Tongue (tissue), 2 donors: ENCODE measurements around the gene RASSF8. TPM values are rescaled to one million over a fixed set of nuclear protein-coding genes. Genes with fewer than 3 reads are reported as not detected.

ENCODE experiments used
- DNase-seq: peaks from one replicate; pipeline ENCODE4 v3.0.0-alpha.2; 2015
- total RNA-seq: library from RNA; depleted of rRNA; stranded (reverse); fragments of >200 nt; gene quantifications from one replicate; pipeline ENCODE4 v1.2.3, GENCODE V29; 2014

RASSF8 gene
- total RNA-seq, 1 donor from 2014 or later: 51.0 TPM

DNA sequence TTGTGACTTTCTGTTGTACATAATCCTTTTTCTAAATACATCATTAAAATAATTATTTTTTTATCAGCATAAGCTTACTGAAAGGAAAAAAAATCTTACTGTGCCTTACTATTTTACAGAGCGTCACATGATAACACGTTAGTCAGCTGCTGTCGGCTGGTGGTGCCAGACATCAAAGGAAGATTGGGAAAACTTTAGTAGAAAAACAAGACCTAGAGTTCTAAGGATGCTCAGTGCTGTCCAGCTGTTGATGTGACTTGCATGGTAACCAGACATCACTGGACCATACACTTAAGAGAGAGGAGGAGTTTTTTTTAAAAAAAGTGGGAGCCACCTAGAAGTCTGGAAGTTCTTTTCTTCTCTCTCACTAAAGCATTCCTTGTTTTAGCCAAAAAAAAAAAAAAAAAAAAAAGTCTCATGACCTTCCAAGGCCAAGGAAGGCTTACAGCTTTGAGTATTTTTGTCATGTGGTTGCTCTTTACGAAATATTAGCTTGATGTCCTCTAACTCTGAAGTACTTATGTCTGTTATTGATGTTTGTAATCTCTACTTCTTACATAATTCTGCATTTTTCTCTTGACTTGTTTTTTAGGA is 4.5 kb downstream of the RASSF8 start:
- DNase-seq: no peak

DNA sequence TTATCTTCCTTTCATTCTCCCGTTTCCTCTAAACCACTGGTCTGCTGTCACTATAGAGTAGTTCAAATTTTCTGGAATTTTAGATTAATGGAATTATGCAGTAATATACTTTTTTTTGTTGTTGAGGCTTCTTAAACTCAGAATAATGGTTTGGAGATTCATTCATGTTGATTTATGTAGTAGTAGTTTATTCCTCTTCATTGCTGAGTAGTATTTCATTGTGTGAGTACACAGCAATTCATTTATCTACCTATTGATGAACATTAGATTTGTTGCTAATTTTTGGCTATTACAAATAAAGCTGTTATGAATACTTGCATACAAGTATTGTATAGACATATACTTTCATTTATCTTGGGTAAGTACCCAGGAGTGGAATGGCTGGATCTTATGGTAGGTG is 7.2 kb downstream of the RASSF8 start:
- DNase-seq: no peak

DNA sequence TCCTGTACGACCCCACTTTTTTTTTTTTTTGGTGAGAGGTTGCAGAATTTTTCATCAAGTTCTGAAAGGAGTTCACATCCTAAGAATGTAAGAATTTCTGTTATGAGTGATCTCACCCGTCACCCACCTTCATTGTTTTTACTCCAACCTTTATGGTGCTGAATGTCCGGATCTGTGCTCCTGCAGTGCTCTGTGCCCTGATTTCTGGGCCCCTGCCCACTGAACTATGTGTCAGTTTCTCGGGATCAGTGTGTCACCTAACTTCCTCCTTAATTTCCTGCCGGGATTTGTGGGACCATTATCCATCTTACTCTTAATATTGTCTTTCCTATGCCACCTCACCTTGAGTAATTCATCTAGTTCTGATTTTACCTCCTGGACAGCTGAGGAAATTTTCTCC is 11.6 kb downstream of the RASSF8 start:
- DNase-seq: no peak

DNA sequence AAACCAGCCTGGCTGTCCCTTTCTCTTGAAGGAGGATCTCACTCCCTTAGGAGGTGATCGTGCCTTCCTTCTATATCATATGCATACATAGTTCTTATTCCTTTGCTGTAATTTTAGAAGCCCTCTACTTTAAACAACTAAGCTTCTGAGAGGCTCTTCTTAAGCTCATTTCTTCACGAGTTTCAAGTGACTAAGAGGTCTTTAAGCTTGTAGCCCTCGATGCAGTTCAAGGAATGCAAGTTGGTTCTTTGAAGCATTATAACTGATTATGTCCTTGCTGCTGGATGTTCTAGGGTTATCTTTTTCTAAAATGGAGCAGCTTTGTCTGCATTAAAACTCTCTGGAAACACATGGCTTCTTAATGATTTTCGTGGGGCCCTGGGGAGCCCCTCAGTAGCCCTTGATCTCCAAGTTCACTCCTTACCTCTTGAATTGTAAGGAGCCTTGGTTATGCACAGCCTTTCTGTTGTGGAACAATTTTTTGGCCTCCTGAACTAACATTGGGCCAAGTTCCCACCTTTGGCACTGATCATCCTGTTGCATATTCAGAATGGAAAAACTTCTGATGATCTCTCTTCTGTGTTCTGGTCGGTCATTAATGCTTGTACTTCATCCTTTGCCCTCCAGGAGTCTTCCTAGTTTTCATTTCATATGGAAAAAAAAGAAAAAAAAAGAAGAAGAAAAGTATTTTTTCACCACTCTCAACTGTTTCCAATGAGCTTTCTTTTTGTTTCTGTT is 12.6 kb downstream of the RASSF8 start:
- DNase-seq: peak; percentile 28

DNA sequence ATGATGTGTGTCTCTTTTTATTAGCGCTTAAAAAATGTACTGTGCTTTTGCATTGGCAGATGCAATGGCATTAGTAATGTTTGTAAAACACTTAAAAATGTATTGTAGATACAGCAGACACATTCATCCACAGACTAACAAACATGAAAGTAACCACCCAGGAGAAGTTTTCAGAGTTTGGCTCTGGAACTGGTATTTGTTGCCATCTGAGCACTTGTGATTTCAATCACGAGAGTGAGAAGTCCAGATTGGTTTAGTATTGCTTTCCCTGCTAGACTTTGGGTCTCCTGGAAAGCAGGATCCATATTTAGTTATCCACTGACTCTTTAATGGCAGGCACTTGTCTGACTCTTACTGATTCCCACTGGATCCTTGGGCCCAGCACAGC is 13.2 kb downstream of the RASSF8 start:
- peak; percentile 28 for DNase-seq

DNA sequence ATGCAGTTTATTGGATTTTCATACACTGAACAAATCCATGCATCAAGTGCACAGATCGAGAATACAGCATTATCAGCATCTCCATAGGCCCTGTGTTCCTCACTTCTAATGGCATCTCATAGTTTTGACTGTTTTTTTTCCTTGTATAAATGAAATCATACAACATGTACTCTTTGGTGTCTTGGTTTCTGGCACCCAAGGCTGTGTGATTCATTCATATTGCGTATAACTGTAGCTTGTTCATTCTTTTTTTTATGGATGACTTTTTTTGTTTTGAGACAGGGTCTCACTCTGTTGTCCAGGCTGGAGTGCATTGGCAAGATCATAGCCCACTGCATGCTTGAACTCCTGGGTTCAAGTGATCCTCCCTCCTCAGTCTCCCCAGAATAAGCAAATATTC is 14.3 kb downstream of the RASSF8 start:
- no peak for DNase-seq

DNA sequence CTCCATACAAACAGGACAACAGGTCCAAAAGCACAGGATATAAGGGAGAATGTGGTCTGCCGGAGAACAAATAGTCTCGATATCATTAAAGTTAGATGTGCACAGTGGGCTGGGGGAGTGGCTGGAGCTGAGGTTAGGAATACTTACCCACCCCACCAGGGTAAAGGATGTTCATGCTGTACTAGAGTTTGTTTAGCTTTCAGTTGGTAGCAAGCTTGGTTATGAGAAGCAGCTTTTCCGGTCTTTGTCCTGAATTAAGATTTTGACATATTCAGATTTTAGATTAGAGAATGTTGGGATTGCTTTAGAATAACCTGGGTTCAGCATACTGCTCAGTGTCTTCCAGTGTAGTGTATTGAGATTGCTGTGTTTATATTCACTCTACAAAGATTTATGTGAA is 16.7 kb downstream of the RASSF8 start:
- no peak for DNase-seq

DNA sequence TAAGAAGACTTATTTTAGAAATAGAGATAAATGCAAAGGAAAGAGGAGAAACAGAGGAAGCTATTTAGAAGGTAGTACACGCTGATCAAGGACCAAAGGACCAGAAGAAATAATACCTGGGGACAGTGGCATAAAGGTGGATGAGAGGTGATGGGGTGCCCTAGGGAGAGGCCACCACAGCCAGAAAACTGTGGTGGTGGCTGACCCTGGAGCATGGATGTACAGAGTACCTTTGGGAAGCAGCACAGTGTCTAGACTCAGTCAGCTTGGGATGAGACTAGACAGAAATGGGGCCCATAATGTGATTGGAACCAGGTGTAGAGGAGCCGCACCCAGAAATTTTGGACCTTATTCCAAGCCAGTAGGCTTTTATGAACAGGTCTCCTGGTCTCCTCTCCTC is 17.2 kb downstream of the RASSF8 start:
- no peak for DNase-seq

DNA sequence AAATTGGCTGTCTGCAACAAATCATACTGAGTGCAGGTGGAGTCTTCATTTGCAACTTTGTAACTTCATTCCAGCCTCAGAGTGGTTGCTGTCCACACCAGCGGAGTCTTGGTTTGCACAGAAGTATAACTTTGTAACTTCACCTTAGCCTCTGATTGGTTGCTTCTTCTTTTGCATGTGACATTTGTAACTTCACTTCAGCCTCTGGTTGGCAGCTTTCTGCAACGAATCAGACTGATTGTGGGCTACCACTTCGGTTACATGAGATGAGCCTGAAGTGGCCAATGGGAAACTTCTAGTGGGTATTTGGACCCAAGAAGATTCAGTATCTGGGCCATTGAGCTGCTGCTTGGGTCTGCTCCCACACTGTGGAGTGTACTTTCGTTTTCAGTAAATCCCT is 17.8 kb downstream of the RASSF8 start:
- DNase-seq: no peak

DNA sequence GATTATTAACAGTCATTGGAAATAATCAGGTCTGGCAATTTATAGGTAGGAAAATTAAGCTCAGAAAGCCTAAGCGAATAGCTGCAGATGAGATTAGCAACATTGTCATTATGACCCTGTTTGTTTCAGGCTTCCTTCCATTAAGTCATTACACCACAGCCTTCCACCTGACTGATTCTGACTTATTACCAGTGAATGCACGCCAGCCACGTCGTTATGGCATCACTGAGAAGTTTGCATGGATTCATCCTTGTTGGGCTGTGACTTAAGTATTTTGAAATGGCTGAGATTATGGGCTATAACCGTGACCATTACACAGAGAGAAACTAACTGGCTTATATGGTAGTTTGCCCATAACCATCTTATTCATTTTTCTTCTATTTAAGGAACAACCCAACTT is 18.6 kb downstream of the RASSF8 start:
- DNase-seq: no peak

DNA sequence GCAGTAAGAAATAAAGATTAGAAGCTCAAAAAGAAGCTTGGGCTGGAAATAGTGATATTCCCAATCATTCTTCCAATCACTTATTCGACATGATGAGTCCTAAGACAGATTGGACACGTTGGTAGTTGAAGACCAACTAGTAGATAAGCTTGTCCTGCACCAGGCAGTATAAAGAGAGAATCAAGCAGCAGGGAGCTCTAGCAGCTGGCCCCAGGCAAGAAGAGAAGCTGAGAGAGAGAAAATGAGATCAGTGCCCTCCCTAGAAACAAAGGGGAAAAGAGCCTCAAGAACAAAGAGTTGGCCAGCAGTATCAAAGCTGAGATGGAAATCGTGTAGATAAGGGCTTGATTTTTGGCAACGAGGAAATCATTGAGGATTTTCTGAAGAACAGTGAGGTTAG is 20.6 kb downstream of the RASSF8 start:
- DNase-seq: no peak

DNA sequence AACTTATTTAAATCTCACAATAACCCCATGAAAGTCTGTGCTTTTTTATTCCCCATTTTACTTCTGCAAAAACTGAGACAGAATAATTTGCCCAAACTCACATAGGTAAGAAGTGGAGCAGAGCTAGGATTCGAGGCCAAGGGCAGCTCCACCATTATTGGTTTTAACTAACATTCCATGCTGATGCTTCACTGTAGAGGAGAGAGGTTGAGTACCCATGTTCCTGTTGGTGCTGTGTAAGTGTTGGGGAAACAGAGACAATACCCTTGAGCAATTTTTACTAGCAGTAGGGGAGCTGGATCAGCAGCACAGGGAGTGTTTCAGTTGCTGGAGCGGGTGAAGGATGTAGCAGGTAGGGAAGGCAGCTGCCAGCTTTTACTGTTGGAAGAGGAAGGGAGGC is 21.1 kb downstream of the RASSF8 start:
- DNase-seq: no peak

DNA sequence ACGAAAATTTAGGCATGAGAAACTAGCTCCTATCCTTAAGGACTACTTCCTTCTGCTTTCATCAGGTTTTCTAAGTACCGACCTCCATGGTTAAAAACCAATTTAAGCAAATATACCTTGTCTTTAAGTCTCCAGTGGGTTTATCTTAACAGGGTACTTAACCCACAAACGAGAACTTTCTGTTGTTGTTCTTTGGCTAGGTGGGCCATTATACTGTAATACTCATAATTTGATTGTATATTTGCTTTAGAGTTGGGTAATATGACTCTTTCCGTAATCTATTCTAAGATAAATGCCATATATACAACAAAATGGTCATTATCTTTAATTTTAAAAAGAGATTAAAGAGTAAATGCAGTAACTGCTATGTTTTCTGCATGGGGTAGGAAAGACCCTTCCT is 21.6 kb downstream of the RASSF8 start:
- no peak for DNase-seq

DNA sequence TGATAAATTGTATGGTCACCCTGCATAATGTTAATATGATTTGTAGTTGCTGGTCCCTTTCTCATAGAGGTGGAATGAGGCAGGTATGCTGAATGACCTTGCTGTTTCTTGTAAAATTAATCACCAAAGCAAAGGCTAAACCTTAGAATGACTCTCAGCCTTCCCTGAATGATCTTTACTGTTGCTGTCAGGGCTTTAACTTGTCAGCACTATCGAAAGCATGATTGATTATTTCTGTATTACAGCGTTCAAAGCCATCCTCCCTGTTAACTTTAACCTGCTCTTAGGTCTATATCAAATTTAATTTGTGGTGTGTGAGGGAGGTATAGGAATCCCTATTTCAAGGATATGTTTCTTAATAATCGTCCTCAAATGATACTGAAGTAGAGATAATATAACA is 23.1 kb downstream of the RASSF8 start:
- DNase-seq: no peak

DNA sequence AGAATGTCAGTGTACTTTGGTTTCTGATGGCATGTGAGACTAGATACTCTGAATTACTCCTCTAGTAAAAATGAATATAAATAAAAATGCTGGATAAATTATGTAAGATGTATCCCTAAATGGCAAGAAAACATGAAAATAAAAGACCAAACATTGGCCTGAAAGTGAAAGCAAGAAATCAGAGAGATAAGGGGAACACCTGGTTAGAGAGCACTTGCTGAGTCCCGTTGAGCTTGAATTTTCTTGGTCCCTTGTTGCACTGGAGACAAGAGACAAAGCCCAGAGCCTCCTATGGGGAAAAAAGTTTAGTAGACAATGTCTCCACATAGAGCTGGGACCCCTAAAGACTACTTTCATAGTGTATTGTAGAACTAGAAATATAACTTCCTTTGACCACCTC is 23.9 kb downstream of the RASSF8 start:
- DNase-seq: no peak

DNA sequence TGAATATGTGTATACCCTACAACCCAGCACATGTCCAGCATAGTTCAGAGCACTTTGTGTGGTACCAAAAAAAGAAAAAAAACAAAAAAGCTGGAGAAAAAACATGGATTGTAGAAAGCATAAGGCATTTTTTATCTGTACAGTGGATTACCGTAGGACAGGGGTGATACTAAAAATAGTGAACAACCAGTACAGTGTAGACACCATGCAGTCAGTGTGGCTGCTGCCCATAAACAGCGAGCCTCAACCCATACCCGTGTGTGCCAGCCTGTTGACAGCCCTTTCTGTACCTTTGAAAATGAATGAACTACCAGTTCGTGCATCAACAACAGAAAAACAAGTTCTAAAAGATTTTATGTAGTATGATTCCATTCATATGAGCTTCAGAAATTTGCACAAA is 25.1 kb downstream of the RASSF8 start:
- DNase-seq: no peak

DNA sequence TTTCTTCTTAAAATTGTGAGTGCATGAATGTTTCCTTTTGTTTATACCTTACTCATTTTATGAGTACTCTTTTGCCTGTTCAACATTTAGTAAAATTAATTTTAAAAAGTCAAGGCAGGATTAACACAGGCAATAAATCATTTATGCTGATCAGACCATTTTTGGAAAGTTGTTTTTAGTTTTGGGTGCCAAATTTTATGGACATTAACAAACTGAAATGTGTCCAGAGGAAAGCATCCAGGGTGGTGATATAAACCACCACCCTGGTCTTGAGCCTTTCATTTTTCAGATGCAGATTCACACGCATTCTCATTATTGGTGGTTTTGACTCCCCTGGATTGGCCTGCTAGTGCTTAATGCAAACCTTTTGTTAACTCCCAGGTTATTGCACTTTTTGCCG is 26.3 kb downstream of the RASSF8 start:
- no peak for DNase-seq

DNA sequence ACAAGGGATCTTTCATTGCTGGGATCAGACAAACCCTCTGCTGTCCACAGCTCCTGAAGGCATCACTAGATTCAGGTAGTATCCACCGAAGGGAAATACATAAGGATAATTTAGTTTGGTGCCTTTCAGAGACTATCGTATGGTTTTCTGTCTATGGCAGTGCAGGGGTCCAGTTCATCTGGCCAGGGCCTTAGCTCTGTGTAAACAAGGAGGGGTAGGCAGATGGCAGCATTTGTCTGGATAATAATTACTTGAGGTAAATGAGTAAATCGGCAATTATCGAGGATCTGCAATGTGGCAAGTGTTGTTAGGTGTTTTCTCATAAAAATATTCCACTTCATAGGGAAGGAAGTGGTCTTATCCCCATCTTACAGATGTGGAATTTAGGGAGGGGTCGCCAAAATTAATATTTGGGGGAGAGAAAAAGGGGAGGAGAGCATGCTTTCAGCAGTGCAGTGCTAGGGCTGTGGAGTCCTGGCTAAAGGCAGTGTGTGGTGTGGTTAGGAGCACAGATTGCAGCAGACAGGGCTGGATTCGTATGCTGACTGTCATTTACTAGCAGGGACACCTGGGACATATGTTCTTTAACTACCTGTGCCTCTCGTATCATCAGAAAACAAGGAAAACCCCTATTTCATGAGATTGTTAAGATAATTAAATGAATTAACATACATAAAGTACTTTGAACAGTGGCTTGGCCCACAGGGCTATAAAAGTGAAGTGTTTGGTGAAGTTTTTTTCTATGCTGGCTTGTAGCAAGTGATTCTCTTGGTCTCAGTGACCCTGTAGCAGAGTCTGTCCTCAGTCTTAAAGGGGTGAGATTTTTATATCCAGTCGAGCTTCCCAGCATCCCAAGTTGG is 27.1 kb downstream of the RASSF8 start:
- DNase-seq: no peak

DNA sequence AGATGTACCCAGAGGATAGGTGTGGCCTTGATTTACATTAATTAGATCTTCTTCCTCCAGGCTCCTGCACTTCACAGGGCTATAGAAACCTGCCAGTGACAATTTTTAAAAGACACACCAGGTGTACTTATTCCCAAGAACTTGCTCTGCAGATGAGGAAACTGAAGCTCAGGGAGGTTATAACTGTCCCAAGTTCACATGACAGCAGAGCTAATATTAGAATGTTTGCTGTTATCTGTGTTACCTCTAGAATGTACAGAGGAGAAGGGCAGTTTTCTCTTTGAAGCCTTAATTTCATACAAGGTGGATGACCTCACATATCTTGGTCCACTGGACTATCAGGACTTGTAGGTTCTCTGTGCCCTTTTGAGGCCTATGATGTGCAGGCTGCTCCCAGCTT is 27.7 kb downstream of the RASSF8 start:
- no peak for DNase-seq

DNA sequence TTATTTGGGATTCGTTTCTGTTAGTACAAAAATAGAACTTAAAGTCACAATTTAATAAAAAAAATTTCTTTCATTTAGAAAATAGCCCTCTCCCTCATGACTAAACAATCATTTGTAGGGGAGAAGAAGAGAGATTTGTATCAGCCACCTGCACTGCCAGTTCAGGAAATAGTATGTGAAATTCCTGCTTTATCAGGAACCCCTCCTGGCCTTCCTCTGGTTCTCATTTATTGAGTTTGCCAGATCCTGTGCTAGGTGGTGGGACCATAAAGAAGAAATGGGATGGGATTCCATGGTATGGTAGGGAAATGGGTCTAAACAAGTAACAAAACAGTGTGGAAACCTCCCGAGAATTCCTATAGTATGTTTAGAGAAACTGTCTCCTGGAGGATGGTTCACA is 30.0 kb downstream of the RASSF8 start:
- DNase-seq: no peak

DNA sequence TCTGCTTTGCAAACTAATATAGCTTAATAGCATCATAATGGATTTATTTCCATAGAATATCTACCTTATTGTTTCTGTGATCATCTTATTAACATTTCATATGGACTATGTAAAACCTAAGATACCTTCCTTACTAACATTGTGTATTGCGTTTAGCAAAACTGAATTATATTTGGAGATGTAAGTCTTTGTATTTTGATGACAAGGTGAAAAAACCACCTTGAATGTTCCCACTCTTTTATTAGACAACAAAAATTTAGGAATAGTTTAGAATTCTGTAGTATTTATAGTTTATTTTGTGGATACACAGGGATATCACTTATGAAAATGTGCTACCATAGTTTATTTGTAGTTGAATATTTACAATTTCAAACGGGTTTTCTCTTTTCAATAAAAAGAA is 32.0 kb downstream of the RASSF8 start:
- no peak for DNase-seq

DNA sequence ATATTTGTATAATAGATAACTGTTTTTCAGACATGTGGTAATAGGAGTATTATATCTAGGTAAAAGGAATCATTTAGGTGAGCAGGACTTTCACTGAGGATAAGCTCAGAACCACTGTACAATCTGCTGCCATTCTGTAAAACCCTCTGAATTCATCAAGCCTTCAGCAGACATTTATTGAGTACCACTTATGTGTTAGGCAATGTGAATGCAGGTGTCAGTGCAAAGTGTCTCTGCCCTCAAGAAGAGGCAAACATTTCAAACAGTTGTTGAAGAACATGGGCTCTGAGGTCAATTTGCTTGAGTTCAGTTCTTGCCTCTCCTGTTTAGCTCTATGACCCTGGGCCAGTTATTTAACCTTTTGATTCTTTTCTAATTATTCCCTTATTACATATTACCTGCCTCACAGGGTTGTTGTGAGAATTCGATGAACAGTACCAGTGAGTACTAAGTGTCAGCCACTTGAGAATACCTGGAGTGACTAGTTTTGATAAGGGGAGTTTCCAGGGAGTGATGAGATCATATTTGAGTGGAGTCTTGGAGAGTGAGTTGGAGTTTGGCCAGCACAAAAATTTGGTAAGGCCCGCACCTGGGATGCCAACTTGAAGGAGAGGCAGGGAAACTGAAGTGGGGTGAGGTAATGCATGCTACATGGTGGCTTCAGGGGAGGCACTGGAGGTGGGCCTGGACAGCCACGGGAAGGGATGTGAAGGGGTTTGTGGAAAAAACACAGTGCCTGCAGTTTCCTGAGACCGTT is 33.7 kb downstream of the RASSF8 start:
- DNase-seq: peak; percentile 27
